Left lung (tissue), 10 donors: ENCODE results near the gene FCHSD1. TPM values are rescaled to one million over a fixed set of nuclear protein-coding genes. Genes with fewer than 3 reads are reported as not detected.
A peak's percentile ranks its signal among the peaks of the same experiment; 100 is the strongest.

Experiments used
- ATAC-seq: fragments of 200-7000 bp; cut with Tn5 transposase; one replicate; pipeline ENCODE4 v1.9.1; 2020; ENCODE audit warnings: moderate library complexity
- DNase-seq, 4 donors: peaks; one replicate each; pipeline ENCODE4 v3.0.0-alpha.2; 2013 to 2020
- H3K27ac ChIP-seq, 2 donors: fragments of 200-600 bp; sonication (generic) in 1 of 2; one replicate each; pipeline versions ENCODE4 v1.5.0 to v1.8.0; 2020 to 2021
- H3K27me3 ChIP-seq, 2 donors: fragments of 200-600 bp; sonication (generic) in 1 of 2; one replicate each; pipeline versions ENCODE4 v1.5.0 to v1.8.0; 2020 to 2021
- H3K36me3 ChIP-seq, 2 donors: fragments of 200-600 bp; sonication (generic) in 1 of 2; one replicate each; pipeline versions ENCODE4 v1.5.0 to v1.8.0; 2020 to 2021
- H3K4me1 ChIP-seq, 2 donors: fragments of 200-600 bp; one replicate each; pipeline ENCODE4 v1.8.0; 2021
- H3K4me3 ChIP-seq, 2 donors: fragments of 200-600 bp; sonication (generic) in 1 of 2; one replicate each; pipeline versions ENCODE4 v1.5.0 to v1.8.0; 2020 to 2021; ENCODE audit warnings: mild to moderate bottlenecking in 1 of 2
- H3K9me3 ChIP-seq, 2 donors: fragments of 200-600 bp; sonication (generic) in 1 of 2; one replicate each; pipeline versions ENCODE4 v1.5.0 to v1.8.0; 2020 to 2021
- intact Hi-C, 2 donors: fragments of 100-400 bp; cut with DNase I; formaldehyde crosslinking; loops; one replicate each; pipeline versions ENCODE4 v1.11.2 to v1.14.2; 2022
- polyA plus RNA-seq, 6 donors: library from polyadenylated mRNA; unstranded; fragments of 120-200 nt; gene quantifications; one replicate each; pipeline ENCODE4 v1.2.1, GENCODE V29; 2013; ENCODE audit not compliant: insufficient read length in 6 of 6
- total RNA-seq, 2 donors: library from RNA; stranded (reverse); fragmentation: NEBNext Ultra II Directional; extraction: Animal tissue kit (Norgen Biotek cat#: 25700); gene quantifications; one replicate each; pipeline ENCODE4 v1.2.1, GENCODE V29; 2021
- TF ChIP-seq, protein P1 (sequence below), 2 donors: fragments of 200-600 bp; sonication (generic) in 1 of 2; IDR thresholded peaks; one replicate each; pipeline versions ENCODE4 v1.5.0 to v1.8.0; 2021; ENCODE audit warnings: antibody characterized with exemption in 2 of 2
- donor health status: DM: no; HTN: yes; CAD: no.
- donor health status: DM: no; HTN: no; CAD: no.

The FCHSD1 gene
- total and polyA plus RNA-seq, 8 donors, result 17.4 to 29.7 (median 21.3) TPM

DNA sequence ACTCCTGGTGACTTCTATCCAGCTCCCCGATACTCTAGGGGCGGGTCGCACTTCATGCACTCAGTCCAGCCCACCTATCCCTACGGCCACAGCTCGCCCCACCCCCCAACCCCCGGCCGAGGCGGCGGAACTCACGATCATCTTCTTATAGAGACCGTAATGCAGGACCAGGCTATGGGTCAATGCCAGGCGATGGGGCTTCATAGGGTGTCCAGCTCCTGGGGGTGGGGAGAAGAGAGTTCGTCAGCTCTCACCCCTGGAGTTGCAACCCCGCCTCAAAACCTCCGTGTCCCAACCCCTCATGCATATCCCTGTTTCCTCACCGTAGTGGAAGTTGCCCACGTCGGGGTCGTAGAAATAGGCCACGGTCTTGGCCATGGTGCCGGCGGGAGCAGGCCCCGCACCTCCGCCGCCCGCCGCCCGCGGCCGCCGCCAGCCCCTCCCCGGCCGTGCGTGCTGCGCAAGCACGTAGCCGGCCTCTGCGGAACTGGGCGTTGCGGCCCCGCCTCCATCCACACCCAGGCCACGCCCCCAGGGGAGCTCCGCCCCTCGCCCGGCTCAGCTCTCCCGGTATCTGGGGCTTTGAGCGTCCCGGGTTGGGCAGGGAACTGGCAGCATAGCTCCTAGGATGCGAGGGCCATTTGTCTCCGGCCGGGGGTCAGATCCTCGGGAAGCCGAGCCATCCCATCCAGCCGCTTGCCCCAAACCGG is 14.7 kb downstream of the FCHSD1 start, which contains the start of the genes HDAC3 and RELL2:
Gene HDAC3 (minus strand): TSS at position 437 of the 710 bp plus-strand sequence. CDS start 59 bp downstream, at position 378.
Gene RELL2 (plus strand): TSS at position 585 of the 710 bp plus-strand sequence. CDS start 1,229 bp downstream, outside the sequence.
- Histone ChIP-seq H3K27me3 (no peaks in the 10 kb centered on the region), H3K9me3 (no peaks in the 10 kb centered on the region), H3K4me3 (peak within 1 kb of the TSS; percentile 68 to 93), H3K36me3 (peaks cover 0 to 17% of the 10 kb centered on the region in 2 donors), H3K27ac (peak within 1 kb of the TSS; percentile 44 to 69), H3K4me1 (peaks cover 14 to 47% of the 10 kb centered on the region in 2 donors)
- DNase-seq (peak; percentile 90 to 99 (median 95)), ATAC-seq (peak; percentile 98)
- intact Hi-C loops, result no loop called here
- TF ChIP-seq, protein P1, sequence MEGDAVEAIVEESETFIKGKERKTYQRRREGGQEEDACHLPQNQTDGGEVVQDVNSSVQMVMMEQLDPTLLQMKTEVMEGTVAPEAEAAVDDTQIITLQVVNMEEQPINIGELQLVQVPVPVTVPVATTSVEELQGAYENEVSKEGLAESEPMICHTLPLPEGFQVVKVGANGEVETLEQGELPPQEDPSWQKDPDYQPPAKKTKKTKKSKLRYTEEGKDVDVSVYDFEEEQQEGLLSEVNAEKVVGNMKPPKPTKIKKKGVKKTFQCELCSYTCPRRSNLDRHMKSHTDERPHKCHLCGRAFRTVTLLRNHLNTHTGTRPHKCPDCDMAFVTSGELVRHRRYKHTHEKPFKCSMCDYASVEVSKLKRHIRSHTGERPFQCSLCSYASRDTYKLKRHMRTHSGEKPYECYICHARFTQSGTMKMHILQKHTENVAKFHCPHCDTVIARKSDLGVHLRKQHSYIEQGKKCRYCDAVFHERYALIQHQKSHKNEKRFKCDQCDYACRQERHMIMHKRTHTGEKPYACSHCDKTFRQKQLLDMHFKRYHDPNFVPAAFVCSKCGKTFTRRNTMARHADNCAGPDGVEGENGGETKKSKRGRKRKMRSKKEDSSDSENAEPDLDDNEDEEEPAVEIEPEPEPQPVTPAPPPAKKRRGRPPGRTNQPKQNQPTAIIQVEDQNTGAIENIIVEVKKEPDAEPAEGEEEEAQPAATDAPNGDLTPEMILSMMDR (IDR thresholded peaks at IDR 0.05), result no peak

DNA sequence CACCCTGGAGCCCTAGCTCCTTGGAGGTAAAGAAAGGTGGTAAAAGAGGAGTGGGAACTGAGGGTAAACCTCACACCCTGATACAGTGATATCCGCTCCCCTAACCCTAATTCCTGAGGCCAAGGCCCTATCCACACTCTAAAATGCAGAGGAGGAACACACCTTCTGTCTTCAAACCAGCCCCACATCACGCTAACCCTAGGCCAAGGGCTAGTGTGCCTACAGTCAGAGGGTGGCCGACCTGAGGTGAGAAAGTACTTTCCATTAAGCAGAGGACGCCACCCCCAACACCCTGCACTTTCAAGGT is 15.2 kb downstream of the FCHSD1 start:
- intact Hi-C loops, result no loop called here
- peaks cover 14 to 47% of the 10 kb centered on the region in 2 donors for H3K4me1 ChIP-seq
- H3K27me3 ChIP-seq, result no peaks in the 10 kb centered on the region
- peaks cover 0 to 12% of the 10 kb centered on the region in 2 donors for H3K36me3 ChIP-seq
- no peak for ATAC-seq
- H3K27ac ChIP-seq, result peak overlapping the region; percentile 44 to 69
- H3K4me3 ChIP-seq, result peak overlapping the region; percentile 68 to 93
- TF ChIP-seq, protein P1 (IDR thresholded peaks at IDR 0.05), result no peak
- no peaks in the 10 kb centered on the region for H3K9me3 ChIP-seq
- no peak for DNase-seq

DNA sequence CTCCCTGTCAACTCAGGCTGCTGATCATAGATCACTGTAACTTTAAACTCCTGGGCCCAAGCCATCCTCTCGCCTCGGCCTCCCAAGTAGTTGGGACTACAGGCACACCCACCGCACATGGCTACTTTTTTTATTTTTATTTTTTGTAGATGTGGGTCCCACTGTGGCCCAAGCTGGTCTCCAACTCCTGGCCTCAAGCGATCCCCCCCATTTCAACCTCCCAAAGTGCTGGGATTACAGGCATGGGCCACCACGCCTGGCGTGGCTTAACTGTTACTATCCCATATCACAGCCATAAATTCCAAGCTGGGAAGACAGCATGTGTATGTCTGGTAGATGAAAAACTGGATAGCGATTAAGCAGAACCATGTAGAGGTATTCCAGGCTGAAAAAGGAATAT is 15.6 kb downstream of the FCHSD1 start:
- Histone ChIP-seq H3K4me3 (peak overlapping the region; percentile 68 to 93), H3K27me3 (no peaks in the 10 kb centered on the region), H3K27ac (no peak overlapping the region), H3K36me3 (peaks cover 0 to 12% of the 10 kb centered on the region in 2 donors), H3K4me1 (peaks cover 14 to 47% of the 10 kb centered on the region in 2 donors), H3K9me3 (no peaks in the 10 kb centered on the region)
- TF ChIP-seq, protein P1 (IDR thresholded peaks at IDR 0.05), result no peak
- DNase-seq, result no peak
- intact Hi-C loops, result no loop called here
- no peak for ATAC-seq

DNA sequence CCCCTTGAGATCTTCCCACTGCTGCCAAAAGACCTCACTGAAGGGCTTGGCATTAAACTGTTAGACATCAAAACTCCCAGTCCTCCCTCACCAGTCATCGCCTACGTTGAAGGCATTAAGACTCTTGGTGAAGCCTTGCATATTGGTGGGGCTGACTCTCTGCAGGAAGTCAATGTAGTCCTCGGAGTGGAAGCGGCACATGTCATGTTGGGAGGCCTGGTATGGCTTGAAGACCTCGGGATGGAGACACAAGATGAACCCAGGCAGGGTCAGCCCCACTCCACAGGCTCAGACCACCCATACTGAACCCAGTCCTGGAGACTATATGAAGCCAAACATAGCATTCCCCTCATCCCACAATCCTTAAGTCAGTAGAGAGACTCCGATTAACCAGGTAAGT is 16.5 kb downstream of the FCHSD1 start:
- H3K9me3 ChIP-seq, result no peaks in the 10 kb centered on the region
- intact Hi-C loops, result no loop called here
- TF ChIP-seq, protein P1 (IDR thresholded peaks at IDR 0.05), result no peak
- peaks cover 14 to 47% of the 10 kb centered on the region in 2 donors for H3K4me1 ChIP-seq
- no peak for ATAC-seq
- H3K36me3 ChIP-seq, result peaks cover 0 to 21% of the 10 kb centered on the region in 2 donors
- H3K27ac ChIP-seq, result no peak overlapping the region
- no peak overlapping the region for H3K4me3 ChIP-seq
- no peak for DNase-seq
- no peaks in the 10 kb centered on the region for H3K27me3 ChIP-seq

DNA sequence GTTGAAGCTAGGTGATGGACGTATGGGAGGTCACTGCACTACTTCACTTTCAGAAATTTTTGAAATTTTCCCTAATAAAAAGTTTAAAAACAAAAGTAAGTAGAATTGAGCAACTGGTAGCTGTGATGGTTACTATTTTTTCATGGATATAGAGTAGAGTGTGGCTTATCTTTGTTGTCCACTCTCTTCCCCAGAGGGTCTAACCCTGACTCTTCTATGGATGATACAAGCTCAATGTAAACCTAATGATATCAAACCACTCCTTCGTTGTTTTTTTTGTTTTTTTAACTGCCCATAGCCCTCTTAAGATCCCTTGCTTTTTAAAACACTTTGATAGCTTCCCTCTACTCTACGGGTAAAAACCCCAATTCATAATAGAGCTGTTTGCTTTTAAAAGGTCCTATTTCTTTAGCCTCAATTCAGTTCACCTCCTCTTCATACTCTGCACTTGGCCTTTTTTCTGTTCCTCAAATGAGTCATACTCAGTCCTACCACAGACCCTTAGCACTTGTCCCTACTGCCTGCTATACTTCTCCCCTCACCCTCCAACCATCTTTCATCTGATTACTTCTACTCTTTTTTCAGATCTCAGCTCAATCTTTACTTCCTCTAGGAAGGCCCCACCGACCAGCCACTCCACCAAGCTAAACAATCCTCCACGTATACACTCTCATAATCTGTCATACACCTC is 17.2 kb downstream of the FCHSD1 start:
- no peak overlapping the region for H3K4me3 ChIP-seq
- TF ChIP-seq, protein P1 (IDR thresholded peaks at IDR 0.05), result no peak
- intact Hi-C loops, result no loop called here
- H3K36me3 ChIP-seq, result peaks cover 0 to 28% of the 10 kb centered on the region in 2 donors
- no peak overlapping the region for H3K27ac ChIP-seq
- ATAC-seq, result no peak
- no peaks in the 10 kb centered on the region for H3K27me3 ChIP-seq
- no peaks in the 10 kb centered on the region for H3K9me3 ChIP-seq
- H3K4me1 ChIP-seq, result peaks cover 14 to 47% of the 10 kb centered on the region in 2 donors
- no peak for DNase-seq
